Lower leg skin (tissue), 3 donors: ENCODE data around the gene AUH.

Experiments used
- POLR2A ChIP-seq, 2 donors: fragments of 450-650 bp; IDR thresholded peaks; one replicate each; pipeline ENCODE4 v1.6.1; 2016 to 2017; ENCODE audit warnings: antibody characterized with exemption in 2 of 2, mild to moderate bottlenecking in 1 of 2, moderate library complexity in 1 of 2
- TF ChIP-seq, protein P1 (sequence below), 3 donors: fragments of 450-650 bp; IDR thresholded peaks; one replicate each; pipeline ENCODE4 v1.5.1; 2016; ENCODE audit warnings: antibody characterized with exemption in 3 of 3, mild to moderate bottlenecking in 3 of 3, moderate library complexity in 2 of 3

DNA sequence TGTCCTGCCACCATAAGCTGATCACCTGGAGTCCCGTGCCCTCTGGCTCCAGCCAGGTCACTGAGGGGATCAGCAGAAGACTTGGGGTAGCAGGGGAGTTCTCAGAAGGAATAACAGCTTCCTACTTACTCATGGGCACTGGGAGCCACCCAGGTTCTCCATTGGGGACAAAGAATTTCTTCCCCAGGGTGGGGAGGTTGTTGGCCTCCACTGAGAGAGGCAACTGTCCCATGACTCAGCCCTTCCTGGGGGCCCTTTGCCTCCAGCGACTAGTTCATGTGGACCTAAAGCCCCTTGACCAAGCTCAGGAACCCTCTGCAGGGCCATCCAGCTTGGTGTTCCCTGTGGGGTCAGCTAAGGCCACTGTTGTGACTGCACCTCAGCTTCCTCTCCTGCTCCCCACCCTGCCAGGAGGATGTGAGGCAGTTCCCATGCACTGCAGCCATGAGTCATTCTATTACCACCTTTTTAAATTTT is 175.0 kb downstream of the AUH start:
- TF ChIP-seq, protein P1, sequence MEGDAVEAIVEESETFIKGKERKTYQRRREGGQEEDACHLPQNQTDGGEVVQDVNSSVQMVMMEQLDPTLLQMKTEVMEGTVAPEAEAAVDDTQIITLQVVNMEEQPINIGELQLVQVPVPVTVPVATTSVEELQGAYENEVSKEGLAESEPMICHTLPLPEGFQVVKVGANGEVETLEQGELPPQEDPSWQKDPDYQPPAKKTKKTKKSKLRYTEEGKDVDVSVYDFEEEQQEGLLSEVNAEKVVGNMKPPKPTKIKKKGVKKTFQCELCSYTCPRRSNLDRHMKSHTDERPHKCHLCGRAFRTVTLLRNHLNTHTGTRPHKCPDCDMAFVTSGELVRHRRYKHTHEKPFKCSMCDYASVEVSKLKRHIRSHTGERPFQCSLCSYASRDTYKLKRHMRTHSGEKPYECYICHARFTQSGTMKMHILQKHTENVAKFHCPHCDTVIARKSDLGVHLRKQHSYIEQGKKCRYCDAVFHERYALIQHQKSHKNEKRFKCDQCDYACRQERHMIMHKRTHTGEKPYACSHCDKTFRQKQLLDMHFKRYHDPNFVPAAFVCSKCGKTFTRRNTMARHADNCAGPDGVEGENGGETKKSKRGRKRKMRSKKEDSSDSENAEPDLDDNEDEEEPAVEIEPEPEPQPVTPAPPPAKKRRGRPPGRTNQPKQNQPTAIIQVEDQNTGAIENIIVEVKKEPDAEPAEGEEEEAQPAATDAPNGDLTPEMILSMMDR (IDR thresholded peaks at IDR 0.05), result no peak
- no peak for TF ChIP-seq POLR2A (IDR thresholded peaks at IDR 0.05)
